DMS53 (cell line): ENCODE data around the gene EIF1.
A peak's percentile ranks its signal among the peaks of the same experiment; 100 is the strongest.
"Not testable (repeated sequence)": the region's sequence is repeated elsewhere in the genome, so short reads cannot be mapped to it uniquely, and the experiment has no call there.

ENCODE experiments used
- DNase-seq: peaks from one replicate; lab custom pipeline; 2025; lab: John Stamatoyannopoulos, UW

The EIF1 gene

DNA sequence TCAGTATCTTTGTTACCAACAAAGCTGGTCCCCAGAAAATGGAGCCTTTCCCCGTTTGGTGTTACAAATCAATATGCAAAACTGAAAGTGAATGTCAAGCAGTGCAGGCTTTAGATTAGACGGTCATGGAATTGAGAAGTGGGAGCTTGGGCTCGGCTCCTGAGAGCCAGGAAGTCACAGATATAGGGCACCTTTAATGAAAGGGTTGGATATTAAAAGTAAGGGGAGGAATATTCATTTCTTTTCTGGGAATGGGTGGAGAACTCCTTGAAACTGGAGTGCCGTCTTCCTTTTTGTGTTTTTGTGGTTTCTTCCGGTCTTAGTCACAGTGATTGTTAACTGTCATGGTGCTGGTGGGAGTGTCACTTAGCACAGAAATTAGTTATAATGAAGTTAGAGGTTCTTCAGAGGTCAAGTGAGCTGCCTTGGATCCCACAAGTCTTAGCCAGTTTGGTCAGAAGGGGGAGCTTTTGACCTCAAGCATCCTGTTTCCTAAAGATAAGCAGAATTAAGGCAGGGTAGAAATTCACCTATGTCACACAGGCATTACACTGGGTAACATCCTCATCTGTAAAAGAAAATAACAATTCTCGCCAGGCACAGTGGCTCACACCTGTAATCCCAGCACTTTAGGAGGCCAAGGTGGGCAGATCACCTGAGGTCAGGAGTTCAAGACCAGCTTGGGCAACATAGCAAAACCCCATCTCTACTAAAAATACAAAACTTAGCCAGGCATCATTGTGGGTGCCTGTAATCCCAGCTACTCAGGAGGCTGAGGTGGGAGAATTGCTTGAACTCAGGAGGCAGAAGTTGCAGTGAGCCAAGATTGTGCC is 9.6 kb upstream of the EIF1 start:
- no peak for DNase-seq

- no peak for DNase-seq
Measured at GRCh38 chr17:41679740-41680425, 8.8 kb upstream of the EIF1 start.

GRCh38 chr17:41680426-41681040 is 8.2 kb upstream of the EIF1 start:
- DNase-seq: no peak

- no peak for DNase-seq
Measured at GRCh38 chr17:41681776-41682175, 6.9 kb upstream of the EIF1 start.

- no peak for DNase-seq
Measured at GRCh38 chr17:41682631-41683030, 6.1 kb upstream of the EIF1 start.

DNA sequence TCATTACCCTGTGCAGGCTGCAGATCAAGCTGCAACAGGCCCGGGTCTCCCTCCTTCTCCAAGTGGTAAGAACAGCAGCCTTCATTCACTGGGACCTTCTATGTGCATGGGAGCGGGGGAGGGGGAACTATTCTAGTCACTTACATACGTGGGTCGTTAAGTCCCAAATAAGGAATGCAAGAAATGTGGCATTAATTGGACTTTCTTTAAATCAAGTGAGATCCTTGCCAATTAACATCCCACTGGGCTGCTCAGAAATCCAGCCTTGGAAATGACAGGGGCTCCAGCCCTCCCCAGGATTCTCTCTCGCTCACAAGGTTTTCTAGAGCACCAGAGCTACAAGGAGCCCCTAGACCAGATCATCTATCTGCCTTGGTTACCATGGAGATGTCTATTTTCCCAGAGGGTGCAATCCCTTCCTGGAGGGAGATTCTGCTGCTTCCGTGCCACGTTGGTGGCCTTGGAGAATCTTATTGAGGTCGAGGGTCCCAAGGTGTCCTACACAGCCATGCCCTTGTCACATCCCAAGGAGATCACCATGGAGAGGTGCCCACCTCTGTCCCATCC is 5.2 kb upstream of the EIF1 start:
- no peak for DNase-seq

GRCh38 chr17:41684035-41684434 is 4.7 kb upstream of the EIF1 start:
- no peak for DNase-seq

- DNase-seq: not testable (repeated sequence)
Measured at GRCh38 chr17:41685753-41686152, 2.9 kb upstream of the EIF1 start.

DNA sequence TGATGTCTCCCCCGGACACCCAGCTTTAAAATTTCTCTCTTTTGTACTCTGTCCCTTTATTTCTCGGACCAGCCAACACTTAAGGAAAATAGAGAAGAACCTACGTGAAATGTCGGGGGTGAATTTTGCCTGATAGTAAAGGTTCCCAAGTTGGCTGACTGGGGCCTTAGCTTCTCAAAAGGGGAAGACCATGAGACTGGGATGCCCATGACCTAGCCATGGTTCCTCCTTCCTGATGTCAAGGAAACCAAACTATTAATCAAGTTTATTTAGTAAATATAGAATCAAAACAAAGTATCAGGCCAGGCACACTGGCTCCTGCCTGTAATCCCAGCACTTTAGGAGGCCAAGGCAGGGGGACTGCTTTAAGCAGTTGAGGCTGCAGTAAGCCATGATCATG is 2.4 kb upstream of the EIF1 start:
- DNase-seq: no peak

DNA sequence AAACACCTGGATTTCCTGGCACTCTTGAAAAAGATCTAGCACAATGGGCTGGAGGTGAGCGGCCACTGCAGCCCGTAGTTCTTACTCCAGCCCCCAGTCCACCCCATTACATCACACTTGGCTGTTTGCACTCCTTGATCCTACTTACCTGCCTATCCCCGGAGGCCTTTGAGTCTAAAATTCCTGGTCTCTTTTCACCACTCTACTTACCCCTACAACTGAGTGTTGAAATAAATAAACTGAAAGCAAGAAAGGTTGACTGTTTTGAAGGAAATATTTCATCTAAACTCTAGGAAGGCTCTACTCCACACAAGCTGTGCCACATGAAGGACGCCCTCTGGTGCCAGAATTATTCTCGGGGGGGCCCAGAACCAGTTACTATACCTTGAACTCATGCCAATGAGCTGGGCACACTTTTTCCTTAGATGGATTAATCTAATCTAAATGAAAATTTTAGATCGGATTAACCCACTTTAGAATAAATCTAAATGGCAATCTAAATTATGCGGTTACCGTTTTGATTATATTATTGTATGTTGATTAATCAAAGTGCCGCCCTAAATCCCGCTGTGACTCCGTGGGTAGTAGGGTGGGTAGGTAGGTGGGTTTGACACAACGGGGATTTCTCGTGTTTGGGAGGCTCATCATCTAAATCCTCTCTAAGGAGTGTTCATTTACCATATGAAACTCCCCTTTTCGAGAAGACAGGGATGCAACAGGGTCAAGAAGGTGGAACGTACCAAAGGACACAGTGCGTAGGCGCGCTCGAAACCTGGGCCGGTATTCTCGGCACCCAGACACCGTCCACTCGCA is 651 bp upstream of the EIF1 start:
- DNase-seq: peak; percentile 73

DNA sequence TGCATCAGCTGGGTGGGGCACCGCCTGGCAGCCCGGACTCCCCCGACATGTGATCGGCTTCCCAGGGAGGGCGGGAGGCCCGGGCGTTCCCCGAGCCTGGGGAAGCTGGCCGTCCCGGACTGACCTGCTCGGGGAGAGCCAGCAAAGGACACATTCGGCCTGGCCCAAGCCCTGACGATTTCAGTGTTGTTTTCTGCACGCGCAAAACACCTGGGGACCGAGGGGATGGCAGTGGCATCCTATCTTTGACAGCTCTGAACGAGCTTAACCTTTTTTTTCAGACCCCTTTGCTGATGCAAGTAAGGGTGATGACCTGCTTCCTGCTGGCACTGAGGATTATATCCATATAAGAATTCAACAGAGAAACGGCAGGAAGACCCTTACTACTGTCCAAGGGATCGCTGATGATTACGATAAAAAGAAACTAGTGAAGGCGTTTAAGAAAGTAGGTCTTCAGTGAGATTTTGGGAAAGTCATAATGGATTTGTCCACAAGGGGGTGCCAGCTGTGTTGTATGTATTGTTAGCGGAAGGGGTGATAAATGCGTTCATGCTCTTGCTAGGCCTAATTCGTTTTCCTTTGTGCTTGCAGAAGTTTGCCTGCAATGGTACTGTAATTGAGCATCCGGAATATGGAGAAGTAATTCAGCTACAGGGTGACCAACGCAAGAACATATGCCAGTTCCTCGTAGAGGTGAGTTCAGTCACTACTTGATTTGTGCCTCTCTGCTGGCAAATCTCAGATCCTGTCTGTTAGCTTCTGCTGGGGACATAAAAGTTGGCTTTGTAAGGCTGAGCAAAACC is 1.0 kb downstream of the EIF1 start:
- peak; percentile 60 for DNase-seq

GRCh38 chr17:41690497-41690896 is 1.8 kb downstream of the EIF1 start:
- no peak for DNase-seq

- DNase-seq: no peak
Measured at GRCh38 chr17:41691031-41691777, 2.5 kb downstream of the EIF1 start.

DNA sequence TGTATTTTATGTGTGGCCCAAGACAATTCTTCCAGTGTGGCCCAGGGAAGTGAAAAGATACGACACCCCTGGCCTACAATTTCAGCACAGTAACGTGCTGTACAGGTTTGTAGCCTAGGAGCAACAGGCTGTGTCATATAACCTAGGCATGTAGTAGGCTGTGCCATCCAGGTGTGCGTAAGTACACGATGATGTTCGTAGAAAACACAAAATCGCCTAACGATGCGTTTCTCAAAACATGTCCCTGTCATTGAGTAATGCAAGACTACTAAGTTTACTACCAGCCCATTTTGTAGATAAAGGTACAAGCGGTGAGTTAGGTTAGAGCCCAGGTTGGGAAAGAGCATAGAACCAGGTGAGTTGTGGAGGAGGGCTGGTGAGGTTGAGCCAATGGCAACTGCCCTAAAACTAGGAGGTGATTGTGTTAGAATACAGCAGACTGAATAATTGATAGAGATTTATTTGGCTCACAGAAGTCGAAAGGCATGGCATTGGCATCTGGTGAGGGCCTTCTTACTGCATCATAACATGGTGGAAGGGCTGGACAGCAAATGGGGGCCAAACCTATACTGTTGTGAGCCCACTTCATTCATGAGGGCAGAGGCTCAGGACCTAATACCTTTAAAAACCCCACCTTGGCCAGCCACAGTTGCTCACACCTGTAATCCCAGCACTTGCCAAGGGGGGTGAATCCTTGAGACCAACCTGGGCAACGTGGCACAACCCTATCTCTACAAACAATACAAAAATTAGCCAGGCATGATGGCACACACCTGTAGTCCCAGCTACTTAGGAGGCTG is 4.2 kb downstream of the EIF1 start:
- peak; percentile 54 for DNase-seq

DNA sequence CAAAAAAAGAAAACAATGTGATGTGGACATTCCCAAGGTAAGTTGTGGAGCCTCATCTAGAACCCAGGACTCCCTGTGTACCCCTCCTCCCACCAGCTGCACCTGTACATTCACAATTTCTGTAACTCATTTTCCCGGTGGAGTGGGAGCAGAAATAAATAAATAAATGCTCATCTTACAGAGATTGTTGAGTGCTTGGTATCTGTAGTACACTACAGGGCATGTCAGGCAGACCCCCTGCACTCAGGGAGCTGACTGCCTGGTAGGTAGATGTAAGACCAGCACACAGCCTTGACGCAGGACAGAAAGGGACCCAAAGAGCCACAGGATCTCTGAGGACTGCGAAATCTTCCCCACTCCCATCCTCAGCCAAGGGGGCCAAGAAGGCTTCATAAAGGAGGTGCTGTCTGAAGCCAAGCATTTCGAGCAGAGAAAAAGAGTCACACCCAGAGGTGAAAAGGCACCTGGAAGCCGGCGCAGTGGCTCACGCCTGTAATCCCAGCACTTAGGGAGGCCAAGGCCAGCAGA is 6.5 kb downstream of the EIF1 start:
- DNase-seq: peak; percentile 36

GRCh38 chr17:41695954-41696757 is 7.5 kb downstream of the EIF1 start:
- DNase-seq: peak; percentile 86

- peak; percentile 50 for DNase-seq
Measured at GRCh38 chr17:41697122-41697962, 8.7 kb downstream of the EIF1 start.
